Erythroblast (primary cell): ENCODE data around the gene STYK1.

Experiments
- GATA1 ChIP-seq: IDR thresholded peaks from 2 replicates; pipeline ENCODE4 v1.6.1; 2011; ENCODE audit warnings: low read depth, mild to moderate bottlenecking, control low read depth, low read length, moderate library complexity
- POLR2A ChIP-seq: IDR thresholded peaks from 2 replicates; pipeline ENCODE4 v1.6.1; 2011; ENCODE audit warnings: mild to moderate bottlenecking, low read length

GRCh38 chr12:10700581-10700980 is 26.7 kb upstream of the STYK1 start:
- TF ChIP-seq POLR2A (no peak), GATA1 (no peak)
